RWPE2 (cell line): ENCODE results near the gene HARS1.
"Not testable (repeated sequence)": the region's sequence is repeated elsewhere in the genome, so short reads cannot be mapped to it uniquely, and the experiment has no call there.

ENCODE experiments used
- ATAC-seq: fragments of 200-7000 bp; cut with Tn5 transposase; 3 replicates; pipeline ENCODE4 v1.9.1; 2021; ENCODE audit warnings: low read depth
- DNase-seq: peaks from one replicate; pipeline ENCODE4 v3.0.0-alpha.2; 2020; ENCODE audit warnings: low spot score
- H3K27ac ChIP-seq: fragments of 450-650 bp; 2 replicates; pipeline ENCODE4 v1.5.1; 2017; ENCODE audit warnings: mild to moderate bottlenecking; ENCODE audit not compliant: poor library complexity, severe bottlenecking
- H3K27me3 ChIP-seq: fragments of 250-450 bp; sonication (Bioruptor Pico); 2 replicates; pipeline ENCODE4 v1.5.1; 2021; ENCODE audit warnings: mild to moderate bottlenecking, moderate library complexity; ENCODE audit not compliant: insufficient read depth, poor library complexity, severe bottlenecking
- H3K36me3 ChIP-seq: fragments of 250-450 bp; sonication (Bioruptor Pico); 2 replicates; pipeline ENCODE4 v1.5.1; 2020; ENCODE audit warnings: low read depth, mild to moderate bottlenecking, moderate library complexity
- H3K4me1 ChIP-seq: fragments of 250-450 bp; sonication (Bioruptor Pico); 2 replicates; pipeline ENCODE4 v1.5.1; 2021; ENCODE audit warnings: mild to moderate bottlenecking, moderate library complexity; ENCODE audit not compliant: insufficient read depth, poor library complexity, severe bottlenecking
- H3K4me3 ChIP-seq: fragments of 250-450 bp; sonication (Bioruptor Pico); 2 replicates; pipeline ENCODE4 v1.5.1; 2021; ENCODE audit warnings: mild to moderate bottlenecking, moderate library complexity; ENCODE audit not compliant: severe bottlenecking
- H3K9me3 ChIP-seq: fragments of 250-450 bp; sonication (Bioruptor Pico); 2 replicates; pipeline ENCODE4 v1.5.1; 2021; ENCODE audit warnings: mild to moderate bottlenecking, moderate library complexity; ENCODE audit not compliant: severe bottlenecking
- TF ChIP-seq, protein P1 (sequence below): fragments of 450-650 bp; IDR thresholded peaks from one replicate; pipeline ENCODE4 v1.5.1; 2017; ENCODE audit warnings: mild to moderate bottlenecking, moderate library complexity; ENCODE audit not compliant: poor library complexity, severe bottlenecking

Gene HARS1

DNA sequence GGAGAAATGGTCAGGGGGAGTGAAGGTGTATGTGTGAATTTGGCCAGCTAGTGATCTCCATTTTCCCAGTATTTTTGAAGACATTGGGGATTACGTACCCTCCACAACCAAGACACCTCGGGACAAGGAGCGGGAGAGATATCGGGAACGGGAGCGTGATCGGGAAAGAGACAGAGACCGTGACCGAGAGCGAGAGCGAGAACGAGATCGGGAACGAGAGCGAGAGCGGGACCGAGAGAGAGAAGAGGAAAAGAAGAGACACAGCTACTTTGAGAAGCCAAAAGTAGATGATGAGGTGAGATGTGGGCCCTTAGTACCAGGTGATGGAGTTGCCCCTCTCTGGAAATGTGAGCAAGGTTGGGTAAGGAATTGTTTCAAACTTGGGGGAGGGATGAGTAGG lies 32.3 kb downstream of the HARS1 start:
- ATAC-seq, result no peak
- H3K4me3 ChIP-seq, result no peak overlapping the region
- no peaks in the 10 kb centered on the region for H3K9me3 ChIP-seq
- no peaks in the 10 kb centered on the region for H3K27me3 ChIP-seq
- DNase-seq, result no peak
- TF ChIP-seq, protein P1, sequence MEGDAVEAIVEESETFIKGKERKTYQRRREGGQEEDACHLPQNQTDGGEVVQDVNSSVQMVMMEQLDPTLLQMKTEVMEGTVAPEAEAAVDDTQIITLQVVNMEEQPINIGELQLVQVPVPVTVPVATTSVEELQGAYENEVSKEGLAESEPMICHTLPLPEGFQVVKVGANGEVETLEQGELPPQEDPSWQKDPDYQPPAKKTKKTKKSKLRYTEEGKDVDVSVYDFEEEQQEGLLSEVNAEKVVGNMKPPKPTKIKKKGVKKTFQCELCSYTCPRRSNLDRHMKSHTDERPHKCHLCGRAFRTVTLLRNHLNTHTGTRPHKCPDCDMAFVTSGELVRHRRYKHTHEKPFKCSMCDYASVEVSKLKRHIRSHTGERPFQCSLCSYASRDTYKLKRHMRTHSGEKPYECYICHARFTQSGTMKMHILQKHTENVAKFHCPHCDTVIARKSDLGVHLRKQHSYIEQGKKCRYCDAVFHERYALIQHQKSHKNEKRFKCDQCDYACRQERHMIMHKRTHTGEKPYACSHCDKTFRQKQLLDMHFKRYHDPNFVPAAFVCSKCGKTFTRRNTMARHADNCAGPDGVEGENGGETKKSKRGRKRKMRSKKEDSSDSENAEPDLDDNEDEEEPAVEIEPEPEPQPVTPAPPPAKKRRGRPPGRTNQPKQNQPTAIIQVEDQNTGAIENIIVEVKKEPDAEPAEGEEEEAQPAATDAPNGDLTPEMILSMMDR, result no peak
- H3K4me1 ChIP-seq, result no peaks in the 10 kb centered on the region
- peaks cover 95% of the 10 kb centered on the region for H3K36me3 ChIP-seq
- H3K27ac ChIP-seq, result no peak overlapping the region

- Histone ChIP-seq H3K27ac (peak overlapping the region; percentile 15), H3K9me3 (no peaks in the 10 kb centered on the region), H3K4me3 (peak overlapping the region; percentile 58), H3K36me3 (peaks cover 71% of the 10 kb centered on the region), H3K27me3 (no peaks in the 10 kb centered on the region), H3K4me1 (peaks cover 4% of the 10 kb centered on the region)
- peak; percentile 17 for ATAC-seq
- TF ChIP-seq, protein P1, result no peak
- no peak for DNase-seq
Observed at GRCh38 chr5:140647042-140647419, 44.1 kb downstream of the HARS1 start.

DNA sequence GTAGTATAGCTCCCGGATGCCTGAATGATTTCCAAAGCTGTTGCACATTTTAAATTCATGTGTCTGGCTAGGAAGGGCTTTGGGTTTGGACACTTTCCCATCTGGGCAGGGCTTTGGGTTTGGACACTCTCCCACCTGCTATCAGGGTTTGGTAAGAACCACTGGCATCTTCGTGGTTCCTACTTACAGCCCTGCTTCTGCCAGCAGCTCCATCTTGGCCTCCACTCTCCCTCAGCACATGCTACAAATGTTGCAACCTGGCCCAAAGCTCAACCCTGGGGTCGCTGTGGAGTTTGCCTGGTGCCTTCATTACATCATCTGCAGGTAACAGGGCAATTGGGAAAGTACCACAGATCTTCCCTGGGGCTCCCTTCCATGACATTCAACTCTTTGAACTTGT lies 48.5 kb downstream of the HARS1 start:
- no peak overlapping the region for H3K27ac ChIP-seq
- peaks cover 37% of the 10 kb centered on the region for H3K36me3 ChIP-seq
- no peak for DNase-seq
- H3K4me1 ChIP-seq, result peaks cover 9% of the 10 kb centered on the region
- no peak for ATAC-seq
- H3K4me3 ChIP-seq, result no peak overlapping the region
- TF ChIP-seq, protein P1, result no peak
- H3K27me3 ChIP-seq, result no peaks in the 10 kb centered on the region
- H3K9me3 ChIP-seq, result no peaks in the 10 kb centered on the region

DNA sequence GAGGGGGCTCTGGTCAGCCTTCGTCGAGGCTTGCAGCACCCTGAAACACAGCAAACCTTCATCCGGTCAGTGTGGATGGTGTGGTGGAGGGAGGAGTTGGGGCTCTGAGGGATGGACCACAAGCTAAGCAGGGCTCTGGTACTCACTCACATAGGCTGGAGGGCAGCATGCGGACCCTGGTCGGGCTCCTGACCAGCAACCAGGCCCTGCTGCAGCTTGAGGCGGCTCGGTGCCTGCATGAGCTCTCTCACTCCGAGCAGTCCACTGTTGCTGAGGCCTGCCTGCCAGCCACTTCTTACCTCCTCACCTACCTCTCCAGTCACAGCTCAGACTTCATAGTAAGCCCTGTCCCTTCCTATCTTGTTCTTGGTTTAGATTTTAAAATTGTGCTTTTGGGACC lies 49.5 kb downstream of the HARS1 start:
- no peak for ATAC-seq
- H3K9me3 ChIP-seq, result no peaks in the 10 kb centered on the region
- DNase-seq, result no peak
- no peaks in the 10 kb centered on the region for H3K27me3 ChIP-seq
- H3K4me1 ChIP-seq, result peaks cover 9% of the 10 kb centered on the region
- H3K4me3 ChIP-seq, result no peak overlapping the region
- peaks cover 37% of the 10 kb centered on the region for H3K36me3 ChIP-seq
- no peak overlapping the region for H3K27ac ChIP-seq
- TF ChIP-seq, protein P1, result no peak

DNA sequence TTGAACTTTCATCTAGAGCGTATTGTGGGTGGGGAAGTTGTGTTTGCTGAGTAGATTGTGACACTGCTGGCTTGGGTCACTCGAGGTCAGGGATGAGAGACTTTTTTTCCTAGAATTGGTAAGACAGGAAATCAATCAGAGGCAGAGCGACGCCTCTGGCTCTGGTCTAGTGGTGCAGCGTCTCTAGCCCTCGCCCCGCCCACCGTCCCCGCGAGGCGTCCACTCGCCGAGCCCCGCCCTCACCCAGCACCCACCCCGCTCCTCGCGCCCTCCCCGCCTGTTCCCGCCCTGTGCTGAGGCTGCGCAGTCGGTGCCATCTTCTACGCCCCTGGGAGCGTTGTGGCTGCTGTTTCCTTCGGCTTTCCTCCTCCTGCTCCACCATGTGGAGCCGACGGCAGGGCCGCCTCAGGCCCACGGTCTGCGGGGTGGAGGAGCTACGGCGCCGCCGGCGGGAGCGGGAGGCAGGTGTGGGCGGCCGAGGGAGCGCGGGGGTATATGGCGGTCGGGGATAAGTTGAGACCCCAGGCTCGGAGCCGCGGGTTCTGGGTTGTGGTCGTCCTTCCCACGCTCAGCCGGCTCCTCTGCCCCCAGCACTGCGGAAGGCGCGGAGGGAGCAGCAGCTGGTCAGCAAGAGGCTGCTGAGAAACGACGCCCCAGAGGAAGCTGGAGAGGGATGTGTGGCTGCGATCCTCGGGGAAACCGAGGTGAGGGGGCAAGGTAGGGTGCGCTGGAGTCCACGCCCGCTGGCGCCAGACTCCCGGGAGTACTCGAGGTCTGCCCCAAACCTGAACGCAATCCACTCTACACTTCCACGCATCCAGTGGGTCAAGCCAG lies 51.8 kb downstream of the HARS1 start, which contains the start of gene TMCO6:
TMCO6 (plus strand) TSS at position 304 of the 834 bp plus-strand sequence; CDS start at position 381, 77 bp downstream.
- TF ChIP-seq, protein P1, result peak; percentile 87
- no peaks in the 10 kb centered on the region for H3K27me3 ChIP-seq
- peak within 1 kb of the TSS; percentile 75 for H3K4me3 ChIP-seq
- peaks cover 16% of the 10 kb centered on the region for H3K36me3 ChIP-seq
- DNase-seq, result peak; percentile 99
- peak; percentile 93 for ATAC-seq
- peaks cover 4% of the 10 kb centered on the region for H3K4me1 ChIP-seq
- peak within 1 kb of the TSS; percentile 36 for H3K27ac ChIP-seq
- H3K9me3 ChIP-seq, result no peaks in the 10 kb centered on the region

DNA sequence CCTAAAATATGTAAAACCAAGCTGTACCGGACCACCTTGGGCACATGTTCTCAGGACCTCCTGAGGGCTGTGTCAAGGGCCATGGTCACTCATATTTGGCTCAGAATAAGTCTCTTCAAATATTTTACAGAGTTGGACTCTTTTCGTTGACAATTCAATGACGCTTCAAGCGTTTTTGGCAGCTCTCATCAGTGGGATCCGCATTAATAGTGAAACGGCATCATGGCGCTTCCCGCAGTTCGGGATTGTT lies 52.3 kb downstream of the HARS1 start:
- ATAC-seq, H3K9me3 ChIP-seq, H3K27me3 ChIP-seq, H3K4me1 ChIP-seq, DNase-seq: not testable (repeated sequence)
- Histone ChIP-seq H3K36me3 (peaks cover 12% of the 10 kb centered on the region), H3K4me3 (peak overlapping the region; percentile 75), H3K27ac (peak overlapping the region; percentile 36)
